NCI-H460 (cell line): ENCODE measurements around the gene STRADA. TPM values are rescaled to one million over a fixed set of nuclear protein-coding genes. Genes with fewer than 3 reads are reported as not detected.

Source experiments
- DNase-seq: peaks from one replicate; pipeline ENCODE4 v3.0.0-alpha.2; 2016; ENCODE audit warnings: low read depth; ENCODE audit errors: extremely low read depth
- polyA plus RNA-seq: library from polyadenylated mRNA; depleted of rRNA; stranded (reverse); fragments of >200 nt; gene quantifications from 2 replicates; pipeline ENCODE4 v1.2.3, GENCODE V29; 2014; cell fraction: nucleus; rRNA removed
- total RNA-seq: library from RNA; depleted of rRNA; stranded (reverse); fragments of >200 nt; shearing (Covaris generic); gene quantifications from 2 replicates; pipeline ENCODE4 v1.2.3, GENCODE V29; 2014; rRNA removed

Gene STRADA, protein sequence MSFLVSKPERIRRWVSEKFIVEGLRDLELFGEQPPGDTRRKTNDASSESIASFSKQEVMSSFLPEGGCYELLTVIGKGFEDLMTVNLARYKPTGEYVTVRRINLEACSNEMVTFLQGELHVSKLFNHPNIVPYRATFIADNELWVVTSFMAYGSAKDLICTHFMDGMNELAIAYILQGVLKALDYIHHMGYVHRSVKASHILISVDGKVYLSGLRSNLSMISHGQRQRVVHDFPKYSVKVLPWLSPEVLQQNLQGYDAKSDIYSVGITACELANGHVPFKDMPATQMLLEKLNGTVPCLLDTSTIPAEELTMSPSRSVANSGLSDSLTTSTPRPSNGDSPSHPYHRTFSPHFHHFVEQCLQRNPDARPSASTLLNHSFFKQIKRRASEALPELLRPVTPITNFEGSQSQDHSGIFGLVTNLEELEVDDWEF
- 21.2 and 28.9 TPM in 2 replicates for total RNA-seq
- polyA plus RNA-seq = 63.4 and 72.6 TPM in 2 replicates

DNA sequence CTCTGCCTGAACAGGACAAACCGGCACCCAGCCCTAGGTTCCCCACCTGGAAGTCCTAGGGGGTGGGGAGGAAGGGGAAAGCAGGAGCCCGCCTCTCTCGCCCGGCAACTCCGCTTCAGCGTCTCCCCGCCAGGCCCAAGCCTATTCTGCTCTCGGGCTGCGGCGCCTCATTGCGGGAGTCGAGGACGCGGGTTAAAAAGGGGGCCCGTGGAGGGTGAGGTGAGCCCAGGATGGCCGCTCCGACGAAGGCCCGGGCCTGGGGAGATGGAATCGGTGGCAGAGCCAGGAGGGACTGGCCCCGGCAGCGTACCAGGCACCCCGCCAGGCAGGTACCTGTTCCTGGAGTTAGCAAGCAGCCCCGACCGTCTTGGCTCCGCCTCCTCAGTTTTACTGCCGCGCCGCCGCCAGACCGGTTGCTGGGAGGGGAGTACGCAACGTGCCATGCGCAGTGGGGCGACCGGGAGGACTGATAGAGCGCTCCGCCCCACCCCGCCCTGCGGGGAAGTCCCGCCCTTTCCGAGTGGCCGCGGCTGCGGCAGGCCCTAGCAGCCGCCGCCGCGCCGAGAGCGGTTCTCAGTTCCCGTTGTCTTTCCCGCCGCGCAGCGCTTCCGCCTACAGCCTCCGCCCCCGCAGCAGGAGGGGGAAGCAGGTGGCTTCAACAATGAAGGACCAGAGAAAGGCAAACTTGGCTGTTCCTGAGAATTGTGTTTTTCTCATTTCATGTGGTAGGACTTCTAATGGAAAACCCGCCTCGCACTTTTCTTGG, at the start of gene STRADA:
TSS of gene STRADA (minus strand) at position 392 of the 766 bp plus-strand sequence. CDS start 13,430 bp downstream, outside the sequence.
- DNase-seq = peak; percentile 96

DNA sequence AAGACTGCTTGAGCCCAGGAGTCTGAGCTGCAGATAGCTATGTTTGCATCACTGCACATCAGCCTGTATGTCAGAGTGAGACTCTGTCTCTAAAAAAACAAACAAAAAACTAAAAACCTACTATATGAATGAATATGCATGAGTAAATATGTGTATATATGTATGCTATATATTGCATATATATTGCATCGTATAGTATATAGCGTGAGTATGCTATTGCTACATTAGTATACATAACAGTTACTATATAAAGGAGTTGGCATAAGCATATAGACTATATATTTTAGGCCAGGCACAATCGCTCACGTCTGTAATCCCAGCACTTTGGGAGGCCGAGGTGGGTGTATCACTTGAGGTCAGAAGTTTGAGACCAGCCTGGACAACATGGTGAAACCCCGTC, 48.5 kb upstream of the STRADA start:
- DNase-seq = no peak

DNA sequence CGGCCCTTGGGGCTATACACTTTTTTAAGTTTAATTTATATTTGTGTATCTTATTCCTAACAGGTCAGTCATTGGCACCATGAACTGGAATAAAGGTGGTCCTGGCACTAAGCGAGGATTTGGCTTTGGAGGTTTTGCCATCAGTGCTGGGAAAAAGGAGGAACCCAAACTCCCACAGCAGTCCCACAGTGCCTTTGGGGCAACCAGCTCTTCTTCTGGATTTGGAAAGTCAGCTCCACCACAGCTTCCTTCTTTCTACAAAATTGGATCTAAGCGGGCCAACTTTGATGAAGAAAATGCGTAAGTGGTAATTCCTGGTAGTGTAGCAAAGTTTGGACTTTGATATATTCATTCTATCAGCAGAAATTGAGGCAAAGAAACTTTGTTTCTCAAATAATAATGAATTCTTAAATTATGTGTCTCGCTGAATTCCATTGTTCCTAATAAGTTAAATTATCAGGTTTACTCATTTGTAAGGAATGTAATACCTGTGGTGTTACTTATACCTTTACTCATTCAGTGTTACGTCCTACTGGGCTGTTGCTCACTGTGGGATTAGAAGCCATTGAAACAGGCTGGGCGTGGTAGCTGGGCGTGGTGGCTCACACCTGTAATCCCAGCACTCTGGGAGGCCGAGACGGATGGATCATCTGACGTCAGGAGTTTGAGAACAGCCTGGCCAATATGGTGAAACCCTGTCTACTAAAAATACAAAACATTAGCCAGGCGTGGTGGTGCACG, 45.5 kb upstream of the STRADA start:
- no peak for DNase-seq

DNA sequence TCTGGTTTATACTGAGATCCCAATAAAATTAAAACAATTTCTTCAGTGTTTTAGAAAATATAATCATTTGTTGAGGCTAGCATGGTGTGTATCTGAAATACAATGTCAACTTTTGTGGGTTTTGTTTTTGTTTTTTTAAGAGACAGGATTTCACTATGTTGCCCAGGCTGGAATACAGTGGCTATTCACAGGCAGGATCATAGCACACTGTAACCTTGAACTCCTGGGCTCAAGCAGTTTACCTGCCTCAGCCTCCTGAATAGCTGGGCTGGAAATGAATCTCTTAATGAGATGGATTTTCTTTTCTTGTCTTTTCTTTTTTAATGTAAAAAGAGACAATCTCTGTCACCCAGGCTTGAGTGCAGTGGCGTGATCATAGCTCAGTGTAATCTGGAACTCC, 44.5 kb upstream of the STRADA start:
- DNase-seq = no peak

DNA sequence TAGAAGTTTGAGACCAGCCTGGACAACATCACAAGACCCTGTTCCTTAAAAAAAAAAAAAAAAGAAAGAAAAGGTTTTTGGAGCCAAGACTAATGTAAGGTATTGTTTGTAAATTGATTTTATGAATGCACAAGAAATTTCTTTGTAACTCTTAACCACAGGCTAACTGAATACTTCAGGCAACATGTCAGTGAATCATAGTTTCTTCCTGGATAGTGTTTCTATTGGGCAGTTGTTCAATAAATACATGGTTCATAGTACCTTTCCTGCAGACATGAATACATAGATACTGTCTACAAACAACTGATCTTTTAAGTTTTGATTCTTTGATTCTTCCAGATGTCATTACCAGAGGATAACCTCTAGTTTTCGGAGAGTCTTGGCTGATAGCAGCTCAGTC, 44.0 kb upstream of the STRADA start:
- DNase-seq = no peak

DNA sequence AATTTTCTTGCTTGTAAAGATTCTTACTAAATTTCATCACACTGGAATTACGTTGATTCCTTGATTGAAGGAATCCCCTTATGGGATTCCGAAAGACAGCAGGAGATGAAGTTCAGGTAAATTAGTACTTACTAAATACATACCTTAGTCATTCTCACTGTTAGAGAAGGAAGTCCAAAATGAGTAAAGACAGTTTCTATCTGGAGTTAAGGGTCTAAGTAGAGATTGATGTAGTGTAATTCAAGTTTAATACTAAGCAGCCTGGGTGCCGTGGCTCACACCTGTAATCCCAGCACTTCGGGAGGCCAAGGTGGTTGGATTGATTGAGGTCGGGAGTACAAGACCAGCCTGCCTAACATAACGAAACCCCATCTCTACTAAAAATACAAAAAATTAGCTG, 41.9 kb upstream of the STRADA start:
- DNase-seq = no peak

DNA sequence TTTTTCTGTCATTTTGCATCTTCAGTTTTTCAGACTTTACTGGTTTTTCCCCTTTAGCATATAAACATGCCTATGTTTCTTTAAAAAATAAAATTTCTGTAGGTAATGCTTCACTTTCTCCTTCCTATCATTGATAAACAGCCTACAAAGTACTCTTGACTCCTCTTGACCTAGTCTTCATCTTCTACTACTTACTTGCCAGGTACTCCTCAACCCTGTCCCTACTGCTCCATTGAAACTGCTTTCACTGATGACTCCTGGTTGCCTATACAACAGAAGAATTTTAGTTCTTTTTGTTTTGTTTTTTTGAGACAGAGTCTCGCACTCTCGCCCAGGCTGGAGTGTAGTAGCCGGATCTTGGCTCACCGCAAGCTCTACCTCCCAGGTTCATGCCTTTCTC, 39.3 kb upstream of the STRADA start:
- DNase-seq = no peak

DNA sequence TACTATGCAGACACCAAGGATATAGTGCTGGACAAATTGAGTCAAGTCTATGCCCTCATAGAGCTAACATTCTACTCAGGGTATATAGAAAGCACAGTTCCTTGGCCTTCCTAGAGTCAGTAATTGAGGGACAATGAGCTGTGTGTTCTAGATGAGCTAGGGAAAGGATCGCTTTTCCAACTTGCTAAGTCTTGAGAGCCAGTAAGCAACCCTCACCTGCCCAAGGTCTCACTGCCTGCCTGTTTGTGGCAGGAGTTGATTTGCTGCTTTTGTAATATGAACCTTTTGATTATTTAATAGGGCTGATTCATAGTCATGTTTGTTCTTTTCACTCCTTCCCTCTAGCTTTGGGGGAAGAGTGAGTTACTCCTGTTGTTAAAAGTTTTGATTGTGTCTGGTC, 38.9 kb upstream of the STRADA start:
- no peak for DNase-seq

DNA sequence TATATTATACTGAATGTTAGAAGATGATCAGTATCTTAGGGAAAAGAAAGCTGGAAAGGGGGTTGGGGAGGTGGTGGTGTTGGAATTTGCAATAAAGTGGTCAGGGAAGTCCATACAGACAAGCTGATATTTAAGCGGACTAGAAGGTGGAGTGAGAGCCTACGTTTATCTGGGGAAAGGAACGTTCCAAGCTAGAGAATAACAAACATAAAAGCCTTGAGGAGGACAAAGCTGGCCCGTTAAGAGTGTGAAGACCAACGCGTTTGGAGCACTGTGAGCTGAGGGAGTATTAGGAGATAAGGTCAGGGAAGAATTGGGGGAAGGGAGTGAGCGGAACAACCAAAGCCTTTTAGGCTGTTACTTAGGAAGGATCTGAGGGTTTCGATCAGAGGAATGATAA, 33.8 kb upstream of the STRADA start:
- DNase-seq = no peak

DNA sequence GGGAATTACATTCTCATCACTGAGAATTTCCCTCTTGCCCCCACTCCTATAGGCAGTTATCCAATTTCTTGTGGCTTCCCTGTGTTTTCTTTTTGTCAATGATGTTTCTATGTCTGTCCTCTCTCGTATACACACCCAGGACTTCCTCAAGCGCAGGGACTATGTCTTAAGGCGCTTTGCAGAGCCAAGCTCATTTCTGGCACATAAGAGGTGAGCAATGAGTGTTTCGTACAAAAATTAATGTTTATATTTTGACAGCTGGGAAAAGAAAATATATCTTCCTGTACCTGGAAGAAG, 33.3 kb upstream of the STRADA start:
- no peak for DNase-seq

DNA sequence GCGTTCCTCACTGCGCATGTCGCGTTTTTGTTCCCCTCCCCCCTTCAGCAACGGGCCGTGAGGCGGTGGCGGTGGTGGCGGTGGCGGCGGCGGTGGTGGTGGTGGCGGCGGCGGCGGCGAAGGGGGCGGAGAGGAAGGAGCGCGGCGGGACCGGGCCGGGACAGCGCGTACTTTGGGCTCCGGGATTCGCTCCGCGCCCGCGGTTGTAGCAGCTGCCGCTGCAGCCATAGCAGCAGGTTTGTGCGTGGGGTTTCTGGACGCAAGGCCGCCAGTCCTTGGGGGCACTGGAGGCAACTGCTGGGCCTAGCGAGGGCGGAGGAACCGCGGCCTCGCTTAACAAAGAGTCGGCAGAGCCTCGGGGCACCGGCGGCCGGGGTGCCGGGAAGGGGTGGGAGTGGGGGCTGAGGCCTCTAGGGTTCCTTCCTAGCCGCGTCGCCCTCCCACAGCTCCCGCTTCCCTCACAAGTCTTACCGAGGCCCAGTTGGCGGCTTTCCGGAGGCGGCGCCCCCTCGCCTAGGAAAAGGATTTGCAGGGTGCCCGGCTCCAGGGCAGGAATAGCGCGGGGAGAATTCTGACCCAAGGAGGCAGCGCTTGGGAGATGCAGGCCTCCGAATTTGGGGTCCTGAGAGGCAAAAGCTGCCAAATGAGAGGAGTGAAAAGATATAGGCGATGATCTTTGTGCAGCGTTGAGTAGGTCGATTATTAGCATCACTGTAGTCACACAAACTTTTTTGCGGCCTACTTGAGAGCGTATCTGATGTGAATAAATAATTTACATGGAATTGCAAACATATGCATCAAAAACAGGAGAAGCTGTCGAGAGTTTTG, 32.8 kb upstream of the STRADA start, which contains the start of gene DDX42:
TSS of gene DDX42 (plus strand) at position 30 of the 828 bp plus-strand sequence. CDS start 12,880 bp downstream, outside the sequence.
- peak; percentile 42 for DNase-seq

DNA sequence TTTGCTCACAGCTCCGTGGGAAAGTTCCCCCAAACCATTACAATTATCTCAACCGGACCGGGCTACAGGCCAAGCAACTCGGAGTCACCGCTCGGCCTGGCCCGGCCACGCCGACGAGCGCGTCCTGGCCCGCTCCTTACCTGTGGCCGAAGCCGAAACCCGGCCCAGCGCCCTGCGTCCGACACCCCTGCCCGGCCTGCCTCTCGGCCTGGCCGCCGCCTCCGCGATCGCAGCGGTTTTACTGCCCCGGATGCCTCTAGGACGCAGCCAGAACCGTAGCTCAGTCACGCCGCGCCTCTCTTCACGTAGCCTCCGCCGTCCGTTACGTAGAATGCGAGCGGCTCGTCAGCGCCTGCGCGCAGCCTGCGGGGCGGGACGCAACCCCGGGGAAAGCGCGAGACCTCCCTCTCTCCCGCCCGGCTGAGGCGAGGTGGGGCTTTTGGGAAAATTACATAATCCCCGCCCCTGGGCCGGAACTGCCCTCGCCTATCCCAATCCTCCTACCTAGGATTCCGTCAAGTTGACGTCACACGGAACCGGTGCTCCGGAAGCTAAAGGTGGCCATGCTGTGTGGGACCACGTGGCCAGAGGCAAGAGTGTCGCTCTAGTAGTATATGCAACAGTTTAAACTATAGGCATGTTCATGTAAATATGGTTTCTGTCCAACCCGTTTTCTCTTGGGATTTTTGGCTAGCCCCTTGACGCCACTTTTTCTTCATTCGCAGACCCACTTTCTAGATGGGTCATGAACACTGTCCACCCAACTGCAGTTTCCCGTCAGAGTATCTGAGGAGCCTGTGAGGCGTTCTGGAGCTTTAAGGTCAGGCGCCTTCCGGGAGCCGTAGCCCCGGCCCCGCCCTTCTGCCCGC, 31.9 kb upstream of the STRADA start, which contains the start of gene CCDC47:
TSS of gene CCDC47 (minus strand) at position 326 of the 869 bp plus-strand sequence. CDS start 7,422 bp downstream, outside the sequence.
- DNase-seq = peak; percentile 100

DNA sequence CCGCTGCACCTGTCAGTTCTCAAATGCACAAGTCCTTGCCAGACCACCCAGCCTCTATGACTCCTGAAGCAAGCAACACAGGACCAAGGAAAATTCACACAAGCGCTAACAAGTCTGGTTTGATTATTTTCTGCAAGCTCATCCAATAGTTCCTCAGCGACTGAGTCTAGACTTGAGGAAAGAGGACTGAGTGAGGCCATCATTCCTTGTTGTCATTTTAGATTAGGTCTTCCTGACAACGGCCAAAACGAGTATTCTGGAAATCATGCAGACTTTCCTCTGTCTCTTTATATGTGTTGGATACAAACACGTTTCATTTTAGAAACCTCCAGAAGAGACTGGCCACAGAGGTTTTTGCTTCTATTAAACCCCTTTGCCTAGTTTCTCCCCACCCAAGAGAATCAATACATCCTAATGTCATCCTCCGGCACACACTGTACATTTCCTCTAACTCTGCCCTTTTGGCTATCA, 31.2 kb upstream of the STRADA start:
- no peak for DNase-seq

DNA sequence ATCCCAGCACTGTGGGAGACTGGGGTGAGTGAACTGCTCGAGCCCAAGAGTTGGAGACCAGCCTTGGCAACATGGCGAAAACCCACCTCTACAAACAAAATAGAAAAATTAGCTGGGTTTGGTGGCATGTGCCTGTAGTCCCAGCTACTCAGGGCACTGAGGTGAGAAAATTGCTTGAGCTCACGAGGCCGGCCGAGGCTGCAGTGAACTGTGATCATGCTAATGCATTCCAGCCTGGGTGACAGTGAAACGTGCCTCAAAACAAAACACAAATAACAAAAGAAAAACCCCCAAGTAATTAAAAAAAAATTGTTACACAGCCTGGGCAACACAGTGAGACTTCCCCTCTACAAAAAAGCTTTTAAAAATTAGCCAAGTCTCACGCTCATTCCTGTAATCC, 26.8 kb upstream of the STRADA start:
- no peak for DNase-seq

DNA sequence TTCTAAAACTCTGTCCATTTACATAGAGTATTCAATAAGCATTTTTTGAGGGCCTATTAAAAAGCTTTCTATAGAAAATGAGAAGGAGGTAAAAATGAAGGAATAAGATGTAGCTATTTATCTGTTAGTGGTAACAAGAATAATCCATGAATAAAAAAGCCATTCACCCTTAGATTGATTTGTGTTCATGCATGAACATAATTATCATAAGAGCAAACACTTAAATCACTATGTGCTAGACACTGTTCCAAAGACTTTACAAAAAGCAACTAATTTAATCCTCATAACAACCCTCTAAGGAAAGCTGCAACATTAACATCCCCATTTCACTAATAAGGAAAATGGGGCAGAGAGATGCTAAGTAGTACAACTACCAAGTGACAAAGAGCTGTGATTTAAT, 25.2 kb upstream of the STRADA start:
- DNase-seq = no peak

DNA sequence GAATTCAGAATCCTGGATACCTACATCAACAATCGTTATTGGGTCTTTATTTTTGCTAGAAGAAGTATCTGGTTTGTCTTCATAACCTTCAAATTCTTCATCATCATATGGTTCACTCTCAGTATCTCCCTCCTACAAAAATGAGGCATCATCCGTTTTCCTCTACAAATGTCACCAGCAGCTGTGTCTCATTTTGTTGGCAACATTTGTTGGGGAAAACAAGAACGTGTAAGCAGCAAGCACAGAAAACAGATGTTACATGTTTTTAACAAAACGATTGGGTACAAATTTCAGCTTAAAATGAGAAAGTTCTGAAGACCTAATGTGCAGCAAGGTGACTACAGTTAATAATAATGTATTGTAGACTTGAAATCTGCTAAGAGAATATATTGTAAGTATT, 23.1 kb upstream of the STRADA start:
- DNase-seq = no peak

DNA sequence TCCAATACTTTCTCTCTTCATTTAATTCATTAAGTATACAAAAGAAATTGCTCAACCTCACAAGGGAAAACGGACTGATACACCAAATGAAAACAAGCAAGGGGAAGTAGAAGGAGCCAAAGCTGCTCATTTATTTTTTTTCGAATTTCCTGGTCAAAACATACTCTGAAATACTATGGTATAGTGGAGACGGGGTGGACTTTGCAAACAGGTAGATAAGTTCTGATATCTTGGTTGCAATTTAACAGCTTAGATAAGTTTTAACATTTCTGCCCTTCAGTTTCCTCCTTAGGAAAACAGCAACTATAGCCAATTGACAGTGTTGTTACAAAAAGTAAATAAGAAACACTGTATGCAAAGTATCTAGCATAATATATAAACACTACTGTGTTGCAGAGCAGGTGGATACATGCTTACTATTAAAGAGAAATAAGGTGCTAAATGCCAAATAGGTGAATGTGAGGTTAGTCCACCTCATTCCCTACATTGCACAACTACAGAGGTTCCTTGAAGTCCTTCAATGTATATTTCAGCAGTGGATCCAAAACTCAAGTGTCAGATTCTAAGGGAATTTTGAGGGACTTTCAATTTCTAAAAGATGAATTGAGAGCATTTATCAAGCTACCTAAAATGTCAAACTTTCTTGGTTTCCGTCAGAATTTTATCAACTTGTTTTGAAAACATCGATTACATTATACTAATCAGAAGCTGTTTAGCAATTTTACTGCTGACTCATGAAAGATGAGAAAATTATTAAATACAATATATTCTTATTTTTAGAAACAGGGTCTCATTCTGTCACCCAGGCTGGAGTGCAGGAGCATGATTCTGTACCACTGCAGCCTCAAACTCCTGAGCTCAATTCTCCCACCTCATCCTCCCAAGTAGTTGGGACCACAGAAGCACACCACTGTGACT, 20.8 kb upstream of the STRADA start:
- DNase-seq = no peak
